Activated naive CD4-positive, alpha-beta T cell treated with anti-CD3 and anti-CD28 coated beads, Interleukin-2, amount 50 U/mL, for 72 hours (primary cell): ENCODE data around the gene SERPINA1. TPM values are rescaled to one million over a fixed set of nuclear protein-coding genes. Genes with fewer than 3 reads are reported as not detected.
"Not testable (repeated sequence)": the region's sequence is repeated elsewhere in the genome, so short reads cannot be mapped to it uniquely, and the experiment has no call there.

Experiments used
- ATAC-seq, 2 donors: fragments of 150-1000 bp; cut with Tn5 transposase; 2 replicates each; pipeline ENCODE4 v1.10.0; 2021; ENCODE audit warnings: mild to moderate bottlenecking in 2 of 2, moderate library complexity in 2 of 2
- DNase-seq, 2 donors: peaks; one replicate each; pipeline ENCODE4 v3.0.0; 2021 to 2022; ENCODE audit warnings: low spot score in 2 of 2
- H3K27ac Mint-ChIP-seq, 2 donors: one replicate each; pipeline ENCODE4 v1.8.0; 2022; ENCODE audit warnings: mild to moderate bottlenecking in 2 of 2, mixed read lengths in 2 of 2
- H3K36me3 Mint-ChIP-seq, 2 donors: one replicate each; pipeline ENCODE4 v1.8.0; 2022; ENCODE audit warnings: mixed read lengths in 2 of 2
- H3K9me3 Mint-ChIP-seq, 2 donors: one replicate each; pipeline ENCODE4 v1.8.0; 2022; ENCODE audit warnings: mixed read lengths in 2 of 2
- total RNA-seq, 2 donors: library from RNA; stranded (reverse); gene quantifications; one replicate each; pipeline ENCODE4 v1.2.3, GENCODE V29; 2022

The SERPINA1 gene
- total RNA-seq, 2 donors from 2014 or later, result 1.5 to 29.9 TPM

GRCh38 chr14:94379291-94380224 is 8.8 kb downstream of the SERPINA1 start:
- ATAC-seq (peak; percentile 30 to 44), DNase-seq (peak in 1 of 2 donors; percentile 44)
- Mint-ChIP-seq H3K9me3 (no peaks in the 10 kb centered on the region), H3K27ac (peak overlapping the region; percentile 4 to 67), H3K36me3 (no peaks in the 10 kb centered on the region)

- ATAC-seq, result no peak
- DNase-seq, result peak in 1 of 2 donors; percentile 28
- no peaks in the 10 kb centered on the region for H3K36me3 Mint-ChIP-seq
- H3K27ac Mint-ChIP-seq, result peak overlapping the region; percentile 57 to 67
- H3K9me3 Mint-ChIP-seq, result no peaks in the 10 kb centered on the region
Measured at GRCh38 chr14:94378527-94379290, 9.7 kb downstream of the SERPINA1 start.

GRCh38 chr14:94377866-94378470 is 10.4 kb downstream of the SERPINA1 start:
- Mint-ChIP-seq H3K27ac (no peak overlapping the region), H3K36me3 (no peaks in the 10 kb centered on the region), H3K9me3 (no peaks in the 10 kb centered on the region)
- DNase-seq (peak in 1 of 2 donors; percentile 37), ATAC-seq (no peak)

GRCh38 chr14:94376976-94377865 is 11.2 kb downstream of the SERPINA1 start:
- DNase-seq (peak in 1 of 2 donors; percentile 31), ATAC-seq (peak; percentile 35 to 66)
- no peaks in the 10 kb centered on the region for H3K36me3 Mint-ChIP-seq
- H3K27ac Mint-ChIP-seq, result no peak overlapping the region
- H3K9me3 Mint-ChIP-seq, result no peaks in the 10 kb centered on the region

- Mint-ChIP-seq H3K9me3 (no peaks in the 10 kb centered on the region), H3K27ac (no peak overlapping the region), H3K36me3 (no peaks in the 10 kb centered on the region)
- DNase-seq, result peak in 1 of 2 donors; percentile 30
- no peak for ATAC-seq
Measured at GRCh38 chr14:94376108-94376975, 12.1 kb downstream of the SERPINA1 start.

GRCh38 chr14:94375552-94376107 is 12.8 kb downstream of the SERPINA1 start:
- ATAC-seq (no peak), DNase-seq (peak in 1 of 2 donors; percentile 6)
- H3K36me3 Mint-ChIP-seq, result no peaks in the 10 kb centered on the region
- no peak overlapping the region for H3K27ac Mint-ChIP-seq
- no peaks in the 10 kb centered on the region for H3K9me3 Mint-ChIP-seq

- Mint-ChIP-seq H3K9me3 (no peaks in the 10 kb centered on the region), H3K36me3 (no peaks in the 10 kb centered on the region), H3K27ac (no peak overlapping the region)
- ATAC-seq, result no peak
- peak in 1 of 2 donors; percentile 2 for DNase-seq
Measured at GRCh38 chr14:94374749-94375260, 13.6 kb downstream of the SERPINA1 start.

DNA sequence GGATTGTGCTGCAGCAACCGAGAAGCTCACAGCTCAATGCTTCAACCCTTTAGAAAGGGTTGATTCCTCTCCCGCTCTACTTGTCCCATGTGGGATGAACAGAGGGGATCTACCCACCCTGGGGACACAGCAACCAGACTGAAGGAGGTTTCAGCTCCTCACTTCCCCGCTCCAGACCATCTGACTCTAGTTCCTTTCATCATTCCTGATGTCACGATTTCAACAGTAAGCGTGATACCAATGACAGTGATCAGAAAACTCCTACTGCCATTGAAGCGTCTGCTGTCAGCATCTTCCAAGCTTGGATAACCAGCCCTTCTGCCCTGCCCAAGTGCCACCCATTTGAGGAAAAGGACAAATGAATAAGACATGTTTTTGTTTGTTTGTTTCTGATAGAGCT is 14.3 kb downstream of the SERPINA1 start:
- DNase-seq (peak in 1 of 2 donors; percentile 21), ATAC-seq (no peak)
- Mint-ChIP-seq H3K36me3 (no peaks in the 10 kb centered on the region), H3K27ac (no peak overlapping the region), H3K9me3 (no peaks in the 10 kb centered on the region)

DNA sequence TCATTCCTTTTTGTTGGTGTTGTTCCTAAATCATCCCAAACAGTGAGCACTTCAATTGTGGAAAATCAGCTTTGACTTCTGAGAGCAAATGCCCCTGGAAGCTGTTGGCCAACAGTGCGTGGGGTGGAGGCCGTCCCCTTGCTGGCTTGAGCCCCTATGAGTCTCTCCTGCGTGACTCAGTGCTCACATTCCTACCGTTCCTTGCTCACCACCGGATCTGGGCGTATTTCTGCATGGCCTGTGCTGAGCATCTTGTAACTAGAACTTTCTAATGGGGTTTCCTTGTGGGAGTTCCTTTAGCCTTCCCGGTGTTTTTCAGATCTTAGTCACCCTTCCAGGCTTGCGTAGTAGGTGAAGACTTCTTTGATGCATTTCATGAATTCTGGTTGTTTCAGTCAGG is 14.7 kb downstream of the SERPINA1 start:
- H3K27ac Mint-ChIP-seq, result no peak overlapping the region
- no peaks in the 10 kb centered on the region for H3K9me3 Mint-ChIP-seq
- DNase-seq, result peak in 1 of 2 donors; percentile 14
- no peaks in the 10 kb centered on the region for H3K36me3 Mint-ChIP-seq
- no peak for ATAC-seq

DNA sequence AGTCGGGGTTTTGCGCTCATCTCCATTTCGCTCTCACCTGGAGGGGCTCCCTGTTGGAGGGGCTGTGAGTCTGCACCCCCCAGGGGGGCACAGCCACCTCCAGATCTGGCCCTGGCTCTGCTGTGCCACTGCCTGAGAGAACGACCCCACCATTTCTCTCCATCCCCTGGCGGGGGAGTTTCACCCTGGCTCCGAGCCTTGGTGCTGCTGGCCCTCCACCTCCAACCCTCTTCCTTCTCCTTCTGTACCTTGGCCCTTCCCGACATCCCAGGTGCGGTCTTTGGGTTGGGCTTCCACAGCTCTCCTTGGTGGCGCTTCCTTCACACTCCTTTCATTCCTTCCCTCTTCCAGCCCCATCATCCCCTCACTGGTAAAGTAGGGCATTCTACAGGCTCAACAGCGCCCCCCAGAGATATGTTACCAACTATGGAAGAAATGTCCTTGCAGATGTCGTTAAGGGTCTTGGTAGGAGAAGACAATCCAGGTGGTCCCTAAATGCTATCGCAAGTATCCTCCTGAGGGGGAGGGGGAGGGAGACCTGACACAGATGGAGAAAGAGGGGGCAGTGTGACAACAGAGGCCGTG is 16.3 kb downstream of the SERPINA1 start:
- ATAC-seq (no peak), DNase-seq (peak in 1 of 2 donors; percentile 31)
- H3K27ac Mint-ChIP-seq, result no peak overlapping the region
- no peaks in the 10 kb centered on the region for H3K36me3 Mint-ChIP-seq
- no peaks in the 10 kb centered on the region for H3K9me3 Mint-ChIP-seq

DNA sequence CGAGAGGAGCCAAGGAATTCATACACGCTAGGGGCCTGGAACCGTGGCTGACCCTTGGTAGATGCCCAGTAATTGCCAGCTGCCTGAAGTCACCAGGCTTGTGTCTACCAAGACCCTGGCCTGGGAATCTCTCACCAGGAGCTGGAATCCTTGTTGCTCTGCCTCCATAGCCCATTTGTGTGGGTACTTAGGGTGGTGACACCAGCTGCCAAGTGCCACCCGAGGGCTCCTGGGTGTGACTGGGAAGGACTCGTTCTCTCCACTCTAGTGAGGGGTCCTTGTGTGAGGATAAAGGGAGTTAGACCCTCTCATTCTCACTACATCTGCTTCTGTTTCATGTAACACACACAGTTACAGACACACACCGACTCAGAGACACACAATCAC is 17.9 kb downstream of the SERPINA1 start:
- Mint-ChIP-seq H3K27ac (no peak overlapping the region), H3K9me3 (no peaks in the 10 kb centered on the region), H3K36me3 (no peaks in the 10 kb centered on the region)
- ATAC-seq (no peak), DNase-seq (peak in 1 of 2 donors; percentile 23)

GRCh38 chr14:94369766-94370523 is 18.5 kb downstream of the SERPINA1 start:
- H3K9me3 Mint-ChIP-seq, H3K36me3 Mint-ChIP-seq, H3K27ac Mint-ChIP-seq, ATAC-seq: not testable (repeated sequence)
- peak in 1 of 2 donors; percentile 16 for DNase-seq

GRCh38 chr14:94368956-94369355 is 19.4 kb downstream of the SERPINA1 start:
- H3K9me3 Mint-ChIP-seq, result no peaks in the 10 kb centered on the region
- peak in 1 of 2 donors; percentile 16 for DNase-seq
- H3K27ac Mint-ChIP-seq, result peak overlapping the region in 1 of 2 donors; percentile 4
- no peak for ATAC-seq
- no peaks in the 10 kb centered on the region for H3K36me3 Mint-ChIP-seq

DNA sequence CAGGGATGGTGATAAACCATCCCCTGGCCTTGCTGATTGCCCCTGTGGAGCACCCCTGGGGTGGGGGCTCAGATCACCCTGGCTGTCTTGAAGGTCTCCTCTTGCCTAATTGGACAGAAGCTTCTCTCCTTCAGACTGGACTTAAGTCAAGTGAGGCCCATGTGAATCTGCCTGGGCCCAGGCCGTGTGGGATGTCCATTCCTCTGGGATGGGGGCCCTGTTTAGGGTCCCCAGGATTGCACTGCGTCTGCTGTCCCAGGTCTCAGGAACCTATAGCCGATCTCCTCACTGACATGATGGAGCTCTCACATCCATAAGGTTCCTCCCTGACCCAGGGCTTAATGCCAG is 20.2 kb downstream of the SERPINA1 start:
- DNase-seq, result peak in 1 of 2 donors; percentile 25
- H3K9me3 Mint-ChIP-seq, result no peaks in the 10 kb centered on the region
- no peak for ATAC-seq
- H3K27ac Mint-ChIP-seq, result no peak overlapping the region
- no peaks in the 10 kb centered on the region for H3K36me3 Mint-ChIP-seq
